Choroid plexus epithelial cell (primary cell): ENCODE measurements around the gene THOP1.
A peak's percentile ranks its signal among the peaks of the same experiment; 100 is the strongest.

ENCODE experiments used
- DNase-seq: peaks from one replicate; pipeline ENCODE4 v3.0.0-alpha.2; 2010; ENCODE audit warnings: low read depth
- H3K4me3 ChIP-seq: 2 replicates; pipeline ENCODE4 v1.5.1; 2011; ENCODE audit warnings: low read depth, mild to moderate bottlenecking, control low read depth, low read length, moderate library complexity
- TF ChIP-seq, protein P1 (sequence below): conservative IDR thresholded peaks from 2 replicates; pipeline ENCODE4 v1.5.1; 2011; ENCODE audit warnings: low read depth, mild to moderate bottlenecking, control low read depth, inconsistent platforms, low read length, moderate library complexity

Gene THOP1

DNA sequence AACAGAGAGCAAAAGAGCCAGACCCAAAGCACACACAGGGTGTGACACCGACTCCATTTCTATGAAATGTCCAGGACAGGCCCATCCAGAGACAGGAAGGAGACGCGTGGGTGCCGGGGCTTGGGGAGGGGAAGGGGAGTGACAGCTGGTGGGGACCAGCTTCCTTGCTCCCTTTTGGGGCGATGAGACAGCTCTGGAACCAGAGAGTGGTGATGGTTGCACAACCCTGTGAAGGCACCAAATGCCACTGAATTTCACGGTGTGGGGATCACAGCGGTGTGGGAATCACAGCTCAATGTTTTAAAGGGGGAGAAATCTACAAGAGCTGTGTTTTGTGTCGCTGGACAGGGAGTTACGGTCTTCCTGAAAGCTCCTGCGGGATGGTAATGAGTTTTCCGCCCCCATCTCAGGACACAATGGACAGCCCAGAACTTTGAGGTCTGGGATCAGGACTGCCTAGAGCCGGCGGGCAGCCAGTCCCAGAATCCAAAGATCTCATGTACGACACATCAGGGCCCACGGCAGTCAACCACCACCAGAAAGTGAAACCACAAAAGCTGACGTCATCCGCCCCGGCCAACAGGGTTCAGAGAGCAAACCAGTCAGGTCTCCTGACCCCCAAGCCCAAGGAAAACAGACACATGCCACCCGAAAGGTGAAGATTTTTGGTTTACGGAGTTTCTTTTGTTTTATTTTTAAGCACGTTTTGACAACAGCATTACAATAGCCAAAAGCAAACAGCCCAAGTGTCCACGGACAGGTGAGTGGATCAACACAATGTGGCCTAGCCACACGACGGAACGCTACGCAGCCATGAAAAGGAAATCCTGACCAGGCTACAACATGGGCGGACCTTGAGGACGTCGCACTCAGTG lies 9.5 kb upstream of the THOP1 start:
- H3K4me3 ChIP-seq, result no peak overlapping the region
- DNase-seq, result peak; percentile 63
- TF ChIP-seq, protein P1, sequence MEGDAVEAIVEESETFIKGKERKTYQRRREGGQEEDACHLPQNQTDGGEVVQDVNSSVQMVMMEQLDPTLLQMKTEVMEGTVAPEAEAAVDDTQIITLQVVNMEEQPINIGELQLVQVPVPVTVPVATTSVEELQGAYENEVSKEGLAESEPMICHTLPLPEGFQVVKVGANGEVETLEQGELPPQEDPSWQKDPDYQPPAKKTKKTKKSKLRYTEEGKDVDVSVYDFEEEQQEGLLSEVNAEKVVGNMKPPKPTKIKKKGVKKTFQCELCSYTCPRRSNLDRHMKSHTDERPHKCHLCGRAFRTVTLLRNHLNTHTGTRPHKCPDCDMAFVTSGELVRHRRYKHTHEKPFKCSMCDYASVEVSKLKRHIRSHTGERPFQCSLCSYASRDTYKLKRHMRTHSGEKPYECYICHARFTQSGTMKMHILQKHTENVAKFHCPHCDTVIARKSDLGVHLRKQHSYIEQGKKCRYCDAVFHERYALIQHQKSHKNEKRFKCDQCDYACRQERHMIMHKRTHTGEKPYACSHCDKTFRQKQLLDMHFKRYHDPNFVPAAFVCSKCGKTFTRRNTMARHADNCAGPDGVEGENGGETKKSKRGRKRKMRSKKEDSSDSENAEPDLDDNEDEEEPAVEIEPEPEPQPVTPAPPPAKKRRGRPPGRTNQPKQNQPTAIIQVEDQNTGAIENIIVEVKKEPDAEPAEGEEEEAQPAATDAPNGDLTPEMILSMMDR, result no peak

DNA sequence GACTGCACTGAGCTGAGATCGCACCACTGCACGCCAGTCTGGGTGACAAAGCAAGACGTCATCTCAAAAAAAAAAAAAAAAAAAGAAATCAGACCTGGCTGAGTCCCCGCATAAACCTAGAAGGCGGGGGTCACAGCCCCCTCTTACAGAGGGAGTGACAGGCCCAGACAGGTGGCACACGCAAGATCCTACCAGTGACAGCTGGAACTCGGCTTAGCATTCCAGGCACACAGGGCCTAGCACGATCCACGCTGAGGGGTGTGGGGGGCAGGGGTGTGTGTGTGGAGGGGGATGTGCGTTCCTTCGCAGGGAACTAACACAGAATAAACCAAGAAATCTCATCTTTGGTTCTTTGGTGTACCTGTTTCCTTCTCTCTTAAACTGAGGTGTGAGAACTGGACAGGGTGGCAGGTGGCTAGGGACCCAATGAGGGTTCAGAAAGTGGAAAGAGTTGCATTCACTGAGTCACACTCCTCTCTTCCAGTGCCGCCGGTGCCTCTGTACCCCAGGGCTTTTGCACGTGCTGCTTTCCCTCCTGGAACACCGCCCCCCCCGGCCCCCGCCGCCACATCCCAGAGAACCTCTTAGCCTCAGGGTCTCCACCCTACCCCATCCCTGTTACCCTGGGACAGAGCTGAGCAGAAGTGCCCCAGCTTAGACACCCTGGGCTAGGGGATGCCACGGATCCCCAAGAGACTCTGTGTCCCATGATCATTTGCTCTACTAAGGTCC lies 7.2 kb upstream of the THOP1 start:
- DNase-seq, result no peak

DNA sequence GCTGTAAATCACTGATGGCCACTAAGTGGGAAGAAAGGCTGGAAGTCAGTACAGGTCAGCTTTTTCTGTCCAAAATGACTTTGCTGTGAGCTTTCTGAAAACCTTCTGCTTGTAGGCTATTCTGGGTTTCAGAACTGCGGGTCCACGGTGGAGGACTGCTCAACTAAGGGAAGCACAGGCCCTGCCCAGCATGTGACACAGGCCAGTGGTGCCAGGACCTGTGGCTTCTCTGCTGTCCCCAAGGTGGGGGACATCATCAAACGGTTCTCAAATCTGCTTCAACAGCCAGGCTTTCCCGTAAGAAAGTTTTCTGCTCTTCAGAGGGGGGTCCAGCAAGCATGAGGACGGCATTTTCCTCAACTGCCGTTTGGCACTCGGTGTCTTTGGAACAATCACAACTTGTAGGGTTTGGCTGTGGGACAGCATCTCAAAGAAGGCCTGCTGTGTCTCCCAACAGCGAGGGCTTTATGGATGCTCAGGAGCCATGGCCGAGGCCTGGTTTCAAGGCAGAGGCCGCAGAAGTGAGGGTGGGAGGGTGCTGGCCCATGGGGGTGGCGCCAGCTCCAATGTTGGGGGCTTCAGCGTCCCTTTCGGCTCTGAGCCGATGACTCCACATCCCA lies 6.1 kb upstream of the THOP1 start:
- TF ChIP-seq, protein P1, result no peak
- H3K4me3 ChIP-seq, result no peak overlapping the region

More for the DNA sequence above, 7.2 kb upstream of the THOP1 start:
- TF ChIP-seq, protein P1, result no peak
- H3K4me3 ChIP-seq, result no peak overlapping the region

DNA sequence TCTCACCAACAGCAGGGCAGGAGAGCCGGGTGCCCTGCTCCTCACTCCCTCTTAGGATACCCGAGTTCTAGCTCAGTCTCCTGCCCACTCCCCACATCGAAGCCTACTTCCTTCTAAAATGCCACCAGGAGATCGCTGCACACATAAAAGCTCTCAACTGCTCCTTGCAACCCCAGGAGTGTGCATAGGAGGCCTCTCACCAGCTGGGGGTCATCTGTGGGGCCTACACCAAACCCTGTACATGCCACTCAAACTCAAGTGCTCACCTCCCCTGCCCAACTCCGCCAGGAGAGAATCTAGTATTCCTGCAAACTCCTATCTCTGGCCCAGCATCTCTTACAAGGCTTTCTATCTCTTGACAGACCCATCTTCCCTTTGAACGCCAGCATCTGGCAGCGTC lies 5.0 kb upstream of the THOP1 start:
- DNase-seq, result no peak
- TF ChIP-seq, protein P1, result no peak
- H3K4me3 ChIP-seq, result no peak overlapping the region

More for the DNA sequence above, 6.1 kb upstream of the THOP1 start:
- DNase-seq, result no peak

DNA sequence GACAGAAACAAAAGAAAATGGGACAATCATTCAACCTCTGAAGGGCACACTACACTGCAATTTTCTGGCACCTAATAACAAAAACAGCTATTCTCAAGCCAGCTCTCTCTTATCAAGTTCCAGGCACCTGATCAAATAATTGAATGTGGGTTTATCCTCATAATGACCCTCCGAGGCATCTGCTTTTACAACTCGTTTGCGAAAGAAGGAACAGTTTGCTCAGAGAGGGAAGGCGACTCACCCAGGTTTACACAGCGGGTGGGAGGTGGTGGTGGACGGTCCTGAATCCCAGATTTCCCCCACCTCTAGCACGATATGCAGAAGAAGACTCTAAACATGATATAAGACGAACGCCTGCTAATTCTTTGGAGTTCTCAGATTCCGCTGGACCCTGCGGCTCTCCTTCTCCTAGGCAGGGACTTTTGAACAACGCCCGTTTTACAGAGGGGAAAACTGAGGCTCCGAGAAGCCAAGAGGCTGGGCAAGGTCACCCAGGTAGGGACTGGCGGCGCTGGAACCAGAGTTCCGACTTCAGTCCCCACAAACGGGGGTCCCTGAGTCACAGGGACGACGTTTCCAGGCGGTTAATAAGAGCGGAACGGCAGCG lies 2.9 kb upstream of the THOP1 start:
- peak overlapping the region; percentile 100 for H3K4me3 ChIP-seq
- TF ChIP-seq, protein P1, result no peak
- peak; percentile 13 for DNase-seq

DNA sequence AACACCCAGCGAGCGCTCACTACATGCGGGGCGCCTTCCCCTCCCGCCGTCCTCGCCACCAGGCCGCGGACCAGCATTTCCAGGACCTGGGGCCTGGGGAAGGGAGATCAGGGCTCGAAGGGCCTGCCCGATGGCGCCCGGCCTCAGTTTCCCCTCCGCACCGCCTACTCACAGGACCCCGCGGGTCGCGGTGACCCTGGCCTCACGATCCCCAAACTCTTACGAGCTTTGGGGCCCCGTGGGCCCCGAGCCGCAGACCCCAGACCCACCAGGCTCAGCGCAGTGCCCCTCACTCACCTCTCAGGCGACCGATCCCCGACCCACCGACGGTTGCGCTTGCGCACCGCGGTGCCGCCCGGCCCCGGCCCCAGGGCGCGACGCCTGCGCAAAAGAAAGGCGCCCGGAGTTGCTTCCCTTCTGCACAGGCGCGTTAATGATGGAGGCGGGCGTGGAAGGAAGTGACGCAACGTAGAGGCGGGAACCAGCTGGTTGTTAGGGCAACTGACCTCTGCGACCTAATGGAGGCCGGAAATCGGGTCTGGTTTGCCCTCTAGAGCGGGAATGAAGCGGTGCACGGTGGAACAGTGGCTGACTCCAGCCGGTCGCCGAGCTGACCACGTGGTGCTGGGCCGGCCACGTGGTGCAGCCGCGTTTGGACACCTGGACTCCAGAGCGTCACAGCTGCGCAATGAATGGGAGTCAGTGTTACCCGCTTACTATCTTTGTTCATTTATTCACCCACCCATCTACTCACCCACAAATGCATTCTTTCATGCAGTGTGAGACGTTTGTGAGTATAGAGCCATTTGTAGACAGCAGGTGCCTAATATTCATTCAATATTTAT lies 2.1 kb upstream of the THOP1 start, which contains the start of gene SGTA:
TSS of gene SGTA (minus strand) at position 338 of the 845 bp plus-strand sequence. CDS start 14,205 bp downstream, outside the sequence.
- H3K4me3 ChIP-seq, result peak within 1 kb of the TSS; percentile 100
- TF ChIP-seq, protein P1, result peak; percentile 53
- peak; percentile 100 for DNase-seq
